Effector CD4-positive, alpha-beta T cell (primary cell): Measurements from ENCODE around the gene DOK6.
"Not testable (repeated sequence)": the region's sequence is repeated elsewhere in the genome, so short reads cannot be mapped to it uniquely, and the experiment has no call there.

Source experiments
- DNase-seq: peaks from one replicate; pipeline ENCODE4 v3.0.0-alpha.2; 2020

Gene DOK6

DNA sequence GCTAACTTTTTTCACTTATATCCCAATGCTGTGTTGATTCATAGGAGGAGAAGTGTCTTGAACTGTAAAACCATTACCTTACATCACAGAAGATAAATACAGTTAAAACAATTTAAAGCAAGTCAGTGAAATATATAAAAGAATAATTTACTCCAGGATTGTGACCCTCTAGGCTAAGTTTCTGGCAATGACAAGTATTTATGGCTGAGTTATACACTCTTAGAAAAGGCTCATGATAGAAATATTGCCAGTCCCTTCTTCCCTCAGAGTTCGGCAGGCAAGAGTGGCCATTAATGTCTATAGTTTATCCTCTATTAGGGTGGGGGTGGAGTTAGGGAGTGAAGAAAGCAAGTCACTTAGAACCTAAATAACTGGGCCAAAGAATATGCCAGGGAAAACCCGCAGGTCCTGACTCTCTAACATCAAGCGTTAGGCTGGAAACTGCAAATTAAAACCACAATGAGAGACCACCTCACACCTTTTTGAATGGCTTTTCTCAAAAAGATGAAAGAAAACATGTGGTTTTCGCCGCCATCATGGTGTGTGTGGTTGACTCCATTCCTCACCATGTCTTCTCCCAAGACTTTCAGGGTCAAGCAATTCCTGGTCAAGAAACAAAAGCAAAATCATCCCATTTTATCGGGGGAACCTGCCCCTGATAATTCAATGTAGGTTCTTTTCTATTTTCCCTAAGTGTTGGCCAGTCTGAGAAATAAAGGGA lies 477.7 kb downstream of the DOK6 start:
- DNase-seq: no peak

DNA sequence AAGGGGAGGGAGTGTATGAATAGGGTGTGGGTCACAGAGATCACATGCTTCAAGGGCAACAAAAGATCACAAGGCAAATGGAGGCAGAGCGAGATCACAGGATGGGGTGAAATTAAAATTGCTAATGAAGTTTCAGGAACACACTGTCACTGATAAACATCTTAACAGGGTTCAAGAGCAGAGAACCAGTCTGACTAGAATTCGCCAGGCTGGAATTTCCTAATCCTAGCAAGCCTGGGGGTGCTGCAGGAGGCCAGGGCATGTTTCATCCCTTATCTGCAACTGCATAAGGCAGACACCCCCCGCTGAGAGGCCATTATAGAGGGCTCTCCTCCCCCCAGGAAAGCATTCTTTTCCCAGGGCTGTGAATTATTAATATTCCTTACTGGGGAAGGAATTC lies 478.4 kb downstream of the DOK6 start:
- not testable (repeated sequence) for DNase-seq

DNA sequence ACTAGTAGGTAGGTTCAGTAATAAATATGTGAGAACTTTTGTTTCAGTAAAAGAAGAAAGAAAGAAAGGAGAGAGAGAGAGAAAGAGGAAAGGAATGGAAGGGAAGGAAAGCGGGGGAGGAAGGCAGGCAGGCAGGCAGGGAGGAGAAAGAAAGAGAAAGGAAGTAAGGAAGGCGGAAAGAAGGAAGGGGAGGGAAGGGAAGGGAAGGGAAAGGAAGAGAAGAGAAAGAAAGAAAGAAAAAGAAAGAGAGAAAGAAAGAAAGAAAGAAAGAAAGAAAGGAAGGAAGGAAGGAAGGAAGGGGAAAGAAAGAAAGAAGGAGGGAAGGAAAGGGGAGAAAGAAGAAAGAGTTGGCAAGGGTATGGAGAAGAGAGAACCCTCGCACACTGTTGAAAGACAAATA lies 479.4 kb downstream of the DOK6 start:
- no peak for DNase-seq

DNA sequence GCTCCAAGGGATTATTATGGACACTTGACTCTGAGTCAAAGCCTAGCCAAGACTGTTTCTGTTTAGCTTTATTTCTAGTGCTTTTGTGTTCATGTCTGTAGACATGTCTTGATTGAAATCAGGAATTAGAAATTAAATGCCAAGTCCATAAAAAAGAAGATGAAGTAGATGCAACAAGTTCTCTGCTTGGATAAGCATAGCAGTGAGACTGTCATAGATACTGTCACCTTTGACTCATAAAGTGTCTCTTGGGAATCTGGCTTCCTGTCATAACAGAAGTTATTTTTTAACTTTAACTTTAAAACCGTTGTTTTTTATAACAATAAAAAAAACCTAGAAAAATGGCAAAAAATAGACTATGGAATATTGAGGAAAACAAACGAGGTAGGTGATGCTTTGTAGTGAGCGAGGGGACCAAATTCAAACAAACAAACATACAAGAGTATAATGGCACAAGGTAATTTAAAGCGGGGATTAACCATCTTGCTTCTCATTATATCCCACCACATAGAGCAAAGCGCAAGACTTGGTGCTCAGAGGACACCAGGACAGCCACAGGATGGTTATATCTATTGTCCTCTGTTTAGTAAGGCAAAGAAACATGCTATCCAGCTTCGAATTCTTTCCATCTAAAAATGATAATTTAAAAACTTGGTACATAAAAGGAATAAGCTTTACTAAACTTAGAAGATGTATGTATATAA lies 482.4 kb downstream of the DOK6 start:
- no peak for DNase-seq

DNA sequence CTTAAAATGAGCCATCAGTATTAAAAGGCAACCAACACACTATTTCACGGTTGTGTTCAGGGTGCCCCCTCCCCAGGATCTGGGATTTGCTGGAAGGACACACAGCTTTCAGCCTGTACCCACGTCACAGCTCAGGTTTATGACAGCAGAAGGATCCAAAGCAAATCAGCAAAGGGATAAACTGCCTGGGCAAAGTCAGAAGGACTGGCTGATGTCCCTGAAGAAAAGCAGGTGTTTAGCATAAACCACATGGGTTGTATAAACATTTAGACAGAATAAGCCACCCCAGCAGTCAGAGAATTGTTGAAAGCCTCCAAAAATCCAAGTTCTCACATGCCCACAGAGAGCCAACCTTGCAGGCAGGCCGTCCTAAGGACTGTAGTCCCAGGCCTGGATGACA lies 483.1 kb downstream of the DOK6 start:
- DNase-seq: no peak

DNA sequence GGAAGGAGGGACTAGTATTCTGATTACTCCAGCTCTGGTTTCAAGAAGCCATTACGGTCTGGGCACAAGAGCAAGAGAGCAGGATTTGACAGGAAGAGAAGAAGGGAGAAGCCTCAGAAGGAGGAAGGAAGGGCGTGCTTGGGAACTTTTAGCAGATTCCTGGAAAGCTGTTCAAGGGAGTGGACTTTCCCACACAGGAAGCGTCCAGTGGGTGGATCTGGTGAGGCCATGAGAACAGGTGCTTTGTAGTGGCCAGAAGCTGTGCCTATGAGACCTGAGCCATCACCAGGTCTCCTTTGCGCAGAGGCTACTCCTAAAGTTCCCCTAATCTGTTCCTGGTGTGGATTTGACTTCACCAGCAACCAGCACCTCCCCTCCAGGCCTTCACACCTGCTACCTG lies 484.7 kb downstream of the DOK6 start:
- no peak for DNase-seq

DNA sequence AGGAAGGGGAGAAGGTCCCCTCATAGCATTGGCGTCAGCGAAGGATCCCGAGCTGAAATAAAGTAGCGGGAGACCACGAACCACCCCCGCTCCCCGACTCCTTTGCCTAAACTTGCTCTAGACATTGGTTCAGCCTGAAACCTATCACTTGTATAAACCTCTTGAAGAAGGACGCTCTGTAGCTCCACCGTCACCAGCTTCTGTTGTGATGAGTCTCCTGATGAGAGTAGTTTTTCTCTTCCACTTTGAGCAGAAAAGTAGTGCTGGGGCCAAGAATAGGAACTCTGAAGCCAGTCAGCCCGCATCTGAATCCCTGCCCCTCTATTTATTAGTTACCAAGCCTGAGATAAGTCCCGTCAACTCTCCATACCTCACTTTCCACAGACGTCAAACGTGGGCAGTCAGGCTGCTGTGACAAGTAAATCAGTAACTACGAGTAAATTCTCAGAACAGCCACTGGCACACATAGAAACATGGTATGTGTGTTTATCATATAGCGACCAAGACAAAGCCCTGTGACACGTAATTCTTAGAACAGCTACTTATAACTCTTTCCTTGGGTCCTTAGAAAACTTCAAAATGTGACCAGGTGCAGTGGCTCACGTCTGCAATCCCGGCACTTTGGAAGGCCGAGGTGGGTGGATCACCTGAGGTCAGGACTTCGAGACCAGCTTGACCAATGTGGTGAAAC lies 485.3 kb downstream of the DOK6 start:
- DNase-seq: no peak

DNA sequence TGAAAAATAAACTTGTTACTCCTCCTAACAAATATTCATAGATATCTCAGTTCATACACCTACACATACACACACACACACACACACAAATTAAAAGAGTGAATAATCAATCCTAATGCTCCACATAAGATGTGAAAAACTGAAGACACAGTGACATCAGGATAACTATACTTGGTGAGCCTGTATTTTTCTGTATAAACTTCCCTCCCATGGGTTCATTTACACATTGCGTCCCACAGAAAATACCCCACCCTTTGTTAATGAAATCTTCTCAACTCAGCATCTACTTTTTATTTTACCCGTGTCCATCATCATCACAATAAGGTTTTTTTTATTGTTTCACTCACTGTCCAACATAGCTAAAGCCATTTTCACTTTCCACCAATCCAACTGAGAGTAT lies 486.6 kb downstream of the DOK6 start:
- no peak for DNase-seq

DNA sequence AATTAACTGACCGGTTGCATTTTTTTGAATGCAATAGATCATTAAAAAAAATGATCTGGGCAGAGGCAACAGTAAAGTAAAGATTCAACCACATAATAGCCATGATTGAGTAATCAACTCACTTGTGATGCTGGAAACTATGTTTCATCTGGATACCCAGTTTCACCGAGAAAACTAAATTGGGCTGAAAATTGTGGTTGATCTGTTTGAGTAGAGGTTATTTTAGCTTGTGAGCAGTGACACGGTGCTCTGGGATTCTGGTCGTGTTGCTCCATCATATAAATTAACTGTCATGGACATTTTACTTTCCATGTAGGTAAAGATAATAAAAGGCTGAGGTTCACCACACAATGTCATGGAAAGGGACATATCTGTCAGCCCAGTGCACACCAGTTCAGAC lies 488.3 kb downstream of the DOK6 start:
- no peak for DNase-seq

DNA sequence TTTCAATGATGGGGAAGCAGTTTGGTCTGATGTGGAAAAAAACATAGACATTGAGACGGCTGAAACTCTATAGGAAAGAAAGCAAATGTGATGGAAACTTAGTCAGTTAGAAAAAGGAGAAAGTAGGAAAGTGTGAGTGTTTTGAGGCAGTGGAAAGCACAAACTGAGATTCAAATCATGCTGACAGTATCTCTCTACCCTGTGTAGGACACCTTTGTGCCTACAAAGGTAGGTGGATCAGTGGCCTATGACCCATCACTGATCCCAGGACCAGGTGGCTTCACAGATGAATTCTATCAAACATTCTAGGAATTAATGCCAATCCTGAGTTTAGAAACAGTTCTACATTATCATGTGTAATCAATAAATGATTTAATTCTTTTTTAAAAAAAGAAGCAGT lies 489.9 kb downstream of the DOK6 start:
- no peak for DNase-seq

DNA sequence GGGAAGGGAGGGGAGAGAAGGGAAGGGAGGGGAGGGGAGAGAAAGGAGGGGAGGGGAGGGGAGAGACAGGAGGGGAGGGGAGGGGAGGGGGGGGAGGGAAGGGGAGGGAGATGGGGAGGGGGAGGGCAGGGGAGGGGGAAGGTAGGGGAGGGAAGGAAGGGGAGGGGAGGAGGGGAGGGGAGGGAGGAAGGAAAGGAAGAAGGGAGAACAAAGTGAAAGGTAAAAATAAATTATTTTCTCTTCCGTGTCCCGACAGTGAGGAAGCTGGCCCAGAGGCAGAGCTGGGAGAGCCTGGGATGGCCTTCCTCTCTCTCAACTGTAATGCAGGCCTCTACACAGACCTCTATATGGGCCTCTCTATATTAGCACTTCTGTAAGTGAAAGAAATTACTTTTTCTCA lies 493.8 kb downstream of the DOK6 start:
- DNase-seq: no peak

DNA sequence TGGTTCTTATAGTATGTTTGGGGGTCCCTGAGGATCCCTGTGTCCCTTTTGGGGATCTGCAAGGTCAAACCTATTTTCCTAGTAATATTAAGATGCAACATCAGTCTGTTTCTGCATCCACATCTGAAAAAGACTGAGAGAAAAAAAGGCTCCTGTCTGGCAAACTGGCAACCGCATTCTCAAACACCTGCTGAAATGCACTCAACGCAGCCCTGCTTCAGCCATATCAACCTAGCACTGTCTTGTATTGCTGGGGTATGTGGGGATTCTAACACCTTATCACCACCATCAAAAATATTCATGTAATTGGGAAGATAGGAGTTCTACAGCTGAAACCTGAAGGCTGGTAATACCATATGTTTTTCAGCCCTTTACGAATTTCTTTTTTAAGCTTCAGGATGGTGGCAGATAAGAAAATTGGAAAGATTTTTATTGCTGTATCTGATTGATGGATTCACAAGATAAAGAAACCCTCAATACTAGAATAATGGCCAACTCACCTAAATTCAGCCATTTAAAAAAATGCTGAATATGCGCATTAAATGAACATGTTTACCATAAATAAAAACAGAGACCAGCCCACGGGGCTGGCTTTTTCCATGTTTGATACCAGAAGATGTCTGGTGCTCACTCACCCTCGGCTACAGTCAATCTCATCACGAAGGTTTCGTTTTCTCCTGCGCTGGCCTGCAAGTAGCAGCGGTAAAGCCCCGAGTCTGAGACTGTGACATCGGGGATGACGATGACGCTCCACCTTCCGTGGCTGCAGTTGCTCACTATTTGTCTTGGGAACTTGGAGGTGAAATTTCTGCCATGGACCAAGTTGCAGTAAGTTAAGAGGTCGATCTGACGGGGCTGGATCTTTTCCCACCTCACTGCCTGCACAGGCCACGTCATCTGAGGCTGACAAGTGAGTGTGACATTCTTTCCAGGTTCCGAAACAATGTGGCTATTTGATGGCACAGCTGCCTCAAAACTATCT lies 494.7 kb downstream of the DOK6 start:
- peak; percentile 32 for DNase-seq

DNA sequence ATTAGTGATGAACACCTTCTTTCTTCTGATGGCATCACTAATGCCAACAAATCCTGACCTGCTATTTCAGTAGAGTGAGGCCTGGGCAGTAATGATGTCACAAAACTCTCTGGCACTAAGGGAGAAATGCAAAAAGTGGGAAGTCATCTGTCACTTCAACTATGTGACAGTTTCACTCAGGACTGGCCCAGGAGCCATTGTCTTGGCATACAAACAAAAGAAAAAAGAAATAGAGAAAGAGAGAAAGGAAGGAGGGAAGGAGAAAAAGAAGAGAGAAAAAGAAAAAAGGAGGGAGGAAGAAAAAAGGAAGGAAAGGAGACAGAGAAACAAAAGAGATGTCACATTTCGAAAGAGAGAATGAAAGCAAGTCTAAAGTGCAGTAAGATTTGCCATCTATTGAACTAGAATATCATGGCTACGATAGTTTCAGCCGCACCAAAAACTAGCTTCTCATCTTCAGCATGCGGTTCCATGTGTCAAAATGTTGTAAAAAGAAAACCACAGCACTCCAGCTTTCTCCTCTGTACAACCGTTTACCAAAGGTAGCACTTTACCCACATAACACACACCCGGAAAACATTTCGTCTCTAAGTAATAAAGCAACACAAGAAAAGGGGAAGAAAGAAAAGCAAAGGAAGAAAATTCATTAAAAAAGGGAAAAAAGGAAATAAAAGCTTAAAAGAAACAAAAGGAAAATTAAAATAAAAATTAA lies 496.9 kb downstream of the DOK6 start:
- DNase-seq: peak; percentile 6

DNA sequence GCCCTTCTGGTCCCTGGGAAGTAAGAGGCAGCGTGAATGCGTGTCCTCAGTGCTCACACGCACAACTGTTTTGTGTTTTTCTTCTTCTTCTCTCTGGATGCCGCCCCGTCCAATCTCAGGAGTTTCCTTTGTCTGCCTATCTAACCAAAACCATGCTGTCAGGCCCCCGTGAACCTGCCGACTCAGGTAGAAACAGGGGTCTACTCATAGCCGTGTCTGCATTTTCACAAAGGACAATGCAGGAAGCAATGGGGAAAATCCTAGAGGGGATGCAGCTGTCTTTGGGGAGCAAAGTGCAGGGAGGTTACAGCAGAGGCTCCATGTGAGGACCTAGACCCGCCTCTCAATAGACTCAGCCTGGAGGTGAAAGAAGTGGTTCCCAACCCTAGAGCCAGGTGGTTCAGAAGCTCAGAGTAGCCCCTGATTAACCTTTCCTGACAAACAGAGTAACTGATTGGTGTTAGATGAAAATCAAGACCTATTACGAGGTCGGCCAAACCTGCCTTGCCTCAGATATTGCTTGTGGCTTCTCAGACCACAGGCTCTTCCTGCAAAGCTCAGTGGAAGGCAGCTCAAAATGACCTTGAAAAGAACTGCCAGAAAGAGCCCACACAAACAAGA lies 497.7 kb downstream of the DOK6 start:
- DNase-seq: peak; percentile 5
